ENCODE results near the gene FAM83G. TPM values are rescaled to one million over a fixed set of nuclear protein-coding genes. Genes with fewer than 3 reads are reported as not detected.

FAM83G gene
- total RNA-seq, 4 donors from 2014 or later = 11.9 to 21.3 (median 13.9) TPM

GRCh38 chr17:19017804-19018599, 13.4 kb upstream of the FAM83G start:
- Histone ChIP-seq H3K4me1 (peaks cover 0 to 4% of the 10 kb centered on the region in 2 donors), H3K27ac (no peak overlapping the region), H3K4me3 (replicated peaks in 1 of 3) (no peak overlapping the region), H3K9me3 (no peaks in the 10 kb centered on the region), H3K36me3 (no peaks in the 10 kb centered on the region), H3K27me3 (no peaks in the 10 kb centered on the region)
- intact Hi-C loops (cut with DNase I) = no loop called here
- TF ChIP-seq, protein P1, sequence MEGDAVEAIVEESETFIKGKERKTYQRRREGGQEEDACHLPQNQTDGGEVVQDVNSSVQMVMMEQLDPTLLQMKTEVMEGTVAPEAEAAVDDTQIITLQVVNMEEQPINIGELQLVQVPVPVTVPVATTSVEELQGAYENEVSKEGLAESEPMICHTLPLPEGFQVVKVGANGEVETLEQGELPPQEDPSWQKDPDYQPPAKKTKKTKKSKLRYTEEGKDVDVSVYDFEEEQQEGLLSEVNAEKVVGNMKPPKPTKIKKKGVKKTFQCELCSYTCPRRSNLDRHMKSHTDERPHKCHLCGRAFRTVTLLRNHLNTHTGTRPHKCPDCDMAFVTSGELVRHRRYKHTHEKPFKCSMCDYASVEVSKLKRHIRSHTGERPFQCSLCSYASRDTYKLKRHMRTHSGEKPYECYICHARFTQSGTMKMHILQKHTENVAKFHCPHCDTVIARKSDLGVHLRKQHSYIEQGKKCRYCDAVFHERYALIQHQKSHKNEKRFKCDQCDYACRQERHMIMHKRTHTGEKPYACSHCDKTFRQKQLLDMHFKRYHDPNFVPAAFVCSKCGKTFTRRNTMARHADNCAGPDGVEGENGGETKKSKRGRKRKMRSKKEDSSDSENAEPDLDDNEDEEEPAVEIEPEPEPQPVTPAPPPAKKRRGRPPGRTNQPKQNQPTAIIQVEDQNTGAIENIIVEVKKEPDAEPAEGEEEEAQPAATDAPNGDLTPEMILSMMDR (IDR thresholded peaks at IDR 0.05) = no peak
- TF ChIP-seq POLR2A (IDR thresholded peaks at IDR 0.05) = no peak
- 88 to 89% methylated on average over 11 to 12 of the region's 16 CpGs for WGBS, 2 donors
- DNase-seq = no peak

DNA sequence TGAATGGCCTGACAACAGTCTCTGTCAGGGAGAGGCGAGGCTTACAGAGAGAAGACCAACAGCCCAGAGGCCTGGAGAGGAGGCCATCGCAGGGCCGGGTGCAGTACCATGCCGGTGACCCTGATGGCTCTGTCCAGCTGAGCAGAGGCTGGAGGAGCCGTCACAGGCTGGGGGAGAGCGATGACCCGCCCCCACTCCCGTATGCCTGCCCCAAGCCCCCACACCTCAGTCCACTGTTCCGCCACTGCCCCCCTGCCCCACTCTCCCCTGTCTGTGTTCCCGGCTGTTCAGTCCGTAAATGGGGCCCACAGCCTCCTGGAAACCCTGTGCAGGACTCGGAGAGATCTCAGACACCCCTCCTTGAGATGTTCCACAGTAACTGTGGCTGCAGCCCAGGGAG, 12.8 kb upstream of the FAM83G start:
- peaks cover 0 to 4% of the 10 kb centered on the region in 2 donors for H3K4me1 ChIP-seq
- intact Hi-C loops (cut with DNase I) = no loop called here
- H3K27me3 ChIP-seq = no peaks in the 10 kb centered on the region
- no peak overlapping the region for H3K4me3 ChIP-seq (replicated peaks in 1 of 3)
- TF ChIP-seq POLR2A (IDR thresholded peaks at IDR 0.05) = no peak
- TF ChIP-seq, protein P1 (IDR thresholded peaks at IDR 0.05) = no peak
- no peaks in the 10 kb centered on the region for H3K36me3 ChIP-seq
- WGBS, 2 donors = 65 to 76% methylated on average over 4 to 12 of the region's 12 CpGs
- DNase-seq = no peak
- H3K27ac ChIP-seq = no peak overlapping the region
- H3K9me3 ChIP-seq = no peaks in the 10 kb centered on the region

DNA sequence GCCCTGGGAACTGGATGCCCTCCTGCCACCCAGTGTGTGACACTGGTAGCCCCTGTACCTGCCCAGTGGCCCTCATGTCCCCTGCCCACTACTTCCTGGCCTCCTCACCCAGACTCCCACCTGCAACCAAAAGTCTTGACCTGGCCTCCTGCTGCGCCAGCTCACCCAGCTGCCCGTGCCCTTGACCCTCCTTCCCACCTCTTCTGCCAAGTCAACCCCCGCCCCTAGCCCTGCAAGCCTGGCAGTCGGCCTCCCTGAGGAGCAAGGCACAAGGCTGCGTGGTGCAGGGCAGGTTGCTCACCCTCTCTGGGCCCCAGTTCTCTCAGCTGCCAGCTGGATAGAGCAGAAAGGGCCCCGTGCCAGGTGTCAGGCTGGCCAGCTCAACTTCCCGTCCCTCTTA, 12.3 kb upstream of the FAM83G start:
- H3K4me3 ChIP-seq (replicated peaks in 1 of 3) = no peak overlapping the region
- intact Hi-C loops (cut with DNase I) = no loop called here
- H3K27ac ChIP-seq = no peak overlapping the region
- peaks cover 0 to 4% of the 10 kb centered on the region in 2 donors for H3K4me1 ChIP-seq
- 80 to 85% methylated on average over 7 of the region's 7 CpGs for WGBS, 2 donors
- no peaks in the 10 kb centered on the region for H3K36me3 ChIP-seq
- TF ChIP-seq, protein P1 (IDR thresholded peaks at IDR 0.05) = no peak
- no peak for TF ChIP-seq POLR2A (IDR thresholded peaks at IDR 0.05)
- no peaks in the 10 kb centered on the region for H3K9me3 ChIP-seq
- DNase-seq = no peak
- H3K27me3 ChIP-seq = no peaks in the 10 kb centered on the region

DNA sequence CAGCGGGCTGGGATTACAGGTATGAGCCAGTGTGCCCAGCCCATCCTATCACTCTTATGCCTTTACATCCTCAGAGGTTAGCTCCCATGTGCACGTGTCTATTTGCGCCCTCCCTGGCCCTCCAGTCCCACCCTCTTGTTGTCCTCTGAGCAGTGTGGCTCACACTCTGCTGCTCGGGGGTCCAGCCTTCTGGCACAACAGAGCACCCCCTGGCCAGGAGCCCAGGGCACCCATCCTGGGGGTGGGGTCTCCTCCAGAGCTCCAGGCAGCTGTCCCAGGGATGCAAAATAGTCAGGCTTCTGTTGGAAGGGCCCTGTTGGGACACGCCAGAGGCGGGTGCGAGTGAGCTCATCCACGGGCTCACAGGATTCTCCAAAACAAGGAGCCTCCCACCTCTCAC, 11.7 kb upstream of the FAM83G start:
- no peak for DNase-seq
- peaks cover 0 to 4% of the 10 kb centered on the region in 2 donors for H3K4me1 ChIP-seq
- TF ChIP-seq, protein P1 (IDR thresholded peaks at IDR 0.05) = no peak
- no peak for TF ChIP-seq POLR2A (IDR thresholded peaks at IDR 0.05)
- intact Hi-C loops (cut with DNase I) = no loop called here
- no peaks in the 10 kb centered on the region for H3K9me3 ChIP-seq
- no peak overlapping the region for H3K4me3 ChIP-seq (replicated peaks in 1 of 3)
- 87 to 88% methylated on average over 7 to 8 of the region's 8 CpGs for WGBS, 2 donors
- H3K27me3 ChIP-seq = no peaks in the 10 kb centered on the region
- H3K27ac ChIP-seq = no peak overlapping the region
- no peaks in the 10 kb centered on the region for H3K36me3 ChIP-seq

DNA sequence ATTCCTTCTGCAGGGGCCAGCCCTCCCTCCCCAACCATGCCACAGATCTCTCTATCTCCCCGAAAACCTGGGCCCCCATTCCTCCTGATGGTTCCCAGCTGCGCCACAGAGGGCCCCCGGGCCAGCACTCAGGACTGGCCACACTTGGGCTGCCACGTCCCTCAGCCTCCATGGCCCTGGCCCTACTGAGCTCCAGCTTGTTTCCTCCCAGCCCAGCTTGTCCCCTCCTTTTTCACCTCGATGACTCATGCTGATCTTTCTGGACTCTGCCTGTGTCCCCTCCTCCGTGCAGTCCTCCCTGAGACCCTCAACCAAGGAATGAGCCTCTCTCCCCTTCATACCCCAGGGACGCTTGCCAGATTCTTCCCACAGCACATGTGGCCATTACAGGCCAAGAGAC, 10.9 kb upstream of the FAM83G start:
- WGBS, 2 donors = 81 to 84% methylated on average over 7 of the region's 7 CpGs
- TF ChIP-seq POLR2A (IDR thresholded peaks at IDR 0.05) = no peak
- TF ChIP-seq, protein P1 (IDR thresholded peaks at IDR 0.05) = no peak

More for the DNA sequence above, 10.9 kb upstream of the FAM83G start:
- no peaks in the 10 kb centered on the region for H3K9me3 ChIP-seq
- intact Hi-C loops (cut with DNase I) = no loop called here
- no peak for DNase-seq
- H3K27me3 ChIP-seq = no peaks in the 10 kb centered on the region
- H3K4me1 ChIP-seq = no peaks in the 10 kb centered on the region
- no peak overlapping the region for H3K27ac ChIP-seq
- H3K36me3 ChIP-seq = no peaks in the 10 kb centered on the region
- no peak overlapping the region for H3K4me3 ChIP-seq (replicated peaks in 1 of 3)
